ENCODE measurements around the gene TGFBR3.

DNA sequence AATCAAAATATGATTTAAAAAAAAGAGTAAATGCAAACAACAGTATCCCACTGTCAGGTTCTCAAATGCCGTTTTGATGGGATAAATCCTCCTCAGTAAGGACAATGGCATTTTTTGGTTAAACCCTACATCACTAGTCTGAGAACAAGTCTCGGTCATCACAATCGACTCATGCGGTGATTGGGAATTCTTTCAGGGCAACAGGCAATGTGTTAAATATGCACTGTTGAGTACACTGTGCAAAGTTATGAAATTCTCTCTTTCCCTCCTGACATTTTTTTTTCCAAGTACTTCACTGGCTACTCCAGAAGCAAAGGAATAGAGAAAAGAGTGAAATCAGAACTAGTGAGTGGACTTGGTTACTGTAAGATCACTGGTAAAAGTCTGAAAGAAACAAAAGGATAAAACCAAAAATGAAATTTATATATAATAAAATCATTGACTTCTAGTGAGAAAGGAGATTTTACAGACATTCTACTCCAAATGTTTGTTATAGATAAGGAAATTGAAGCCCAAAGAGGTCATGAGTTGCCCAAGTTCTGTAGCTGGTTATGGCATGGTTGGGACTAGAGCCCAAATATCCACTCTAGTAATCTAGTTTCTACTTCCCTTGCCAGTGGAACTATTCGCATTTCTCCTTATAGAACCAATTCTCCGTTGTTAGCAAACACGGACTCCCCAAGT lies 111.3 kb downstream of the TGFBR3 start:
- TF ChIP-seq SAFB2 (IDR thresholded peaks at IDR 0.05; ENCODE audit: borderline replicate concordance, low read depth, low read length, severe bottlenecking) (no peak), ZNF224 (CRISPR knock-in tag; IDR thresholded peaks at IDR 0.05) (no peak), TAF1 (IDR thresholded peaks at IDR 0.05; ENCODE audit: control insufficient read depth, extremely low read depth, insufficient read depth, low read length, severe bottlenecking) (no peak), L3MBTL2 (IDR thresholded peaks at IDR 0.05) (no peak), POLR2A (conservative IDR thresholded peaks at IDR 0.05) (no peak), MAZ (CRISPR knock-in tag; conservative IDR thresholded peaks at IDR 0.05 in 1 of 2, IDR thresholded peaks at IDR 0.05 in 1 of 2) (no peak), KDM4B (IDR thresholded peaks at IDR 0.05; ENCODE audit: borderline replicate concordance in 2 of 2, low read depth in 1 of 2) (no peak)
- TF ChIP-seq, protein P1, sequence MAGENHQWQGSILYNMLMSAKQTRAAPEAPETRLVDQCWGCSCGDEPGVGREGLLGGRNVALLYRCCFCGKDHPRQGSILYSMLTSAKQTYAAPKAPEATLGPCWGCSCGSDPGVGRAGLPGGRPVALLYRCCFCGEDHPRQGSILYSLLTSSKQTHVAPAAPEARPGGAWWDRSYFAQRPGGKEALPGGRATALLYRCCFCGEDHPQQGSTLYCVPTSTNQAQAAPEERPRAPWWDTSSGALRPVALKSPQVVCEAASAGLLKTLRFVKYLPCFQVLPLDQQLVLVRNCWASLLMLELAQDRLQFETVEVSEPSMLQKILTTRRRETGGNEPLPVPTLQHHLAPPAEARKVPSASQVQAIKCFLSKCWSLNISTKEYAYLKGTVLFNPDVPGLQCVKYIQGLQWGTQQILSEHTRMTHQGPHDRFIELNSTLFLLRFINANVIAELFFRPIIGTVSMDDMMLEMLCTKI (IDR thresholded peaks at IDR 0.05; ENCODE audit: partially characterized antibody), result no peak
- TF ChIP-seq, protein P2, sequence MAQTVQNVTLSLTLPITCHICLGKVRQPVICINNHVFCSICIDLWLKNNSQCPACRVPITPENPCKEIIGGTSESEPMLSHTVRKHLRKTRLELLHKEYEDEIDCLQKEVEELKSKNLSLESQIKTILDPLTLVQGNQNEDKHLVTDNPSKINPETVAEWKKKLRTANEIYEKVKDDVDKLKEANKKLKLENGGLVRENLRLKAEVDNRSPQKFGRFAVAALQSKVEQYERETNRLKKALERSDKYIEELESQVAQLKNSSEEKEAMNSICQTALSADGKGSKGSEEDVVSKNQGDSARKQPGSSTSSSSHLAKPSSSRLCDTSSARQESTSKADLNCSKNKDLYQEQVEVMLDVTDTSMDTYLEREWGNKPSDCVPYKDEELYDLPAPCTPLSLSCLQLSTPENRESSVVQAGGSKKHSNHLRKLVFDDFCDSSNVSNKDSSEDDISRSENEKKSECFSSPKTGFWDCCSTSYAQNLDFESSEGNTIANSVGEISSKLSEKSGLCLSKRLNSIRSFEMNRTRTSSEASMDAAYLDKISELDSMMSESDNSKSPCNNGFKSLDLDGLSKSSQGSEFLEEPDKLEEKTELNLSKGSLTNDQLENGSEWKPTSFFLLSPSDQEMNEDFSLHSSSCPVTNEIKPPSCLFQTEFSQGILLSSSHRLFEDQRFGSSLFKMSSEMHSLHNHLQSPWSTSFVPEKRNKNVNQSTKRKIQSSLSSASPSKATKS (CRISPR knock-in tag; IDR thresholded peaks at IDR 0.05), result no peak
- TF ChIP-seq, protein P3, sequence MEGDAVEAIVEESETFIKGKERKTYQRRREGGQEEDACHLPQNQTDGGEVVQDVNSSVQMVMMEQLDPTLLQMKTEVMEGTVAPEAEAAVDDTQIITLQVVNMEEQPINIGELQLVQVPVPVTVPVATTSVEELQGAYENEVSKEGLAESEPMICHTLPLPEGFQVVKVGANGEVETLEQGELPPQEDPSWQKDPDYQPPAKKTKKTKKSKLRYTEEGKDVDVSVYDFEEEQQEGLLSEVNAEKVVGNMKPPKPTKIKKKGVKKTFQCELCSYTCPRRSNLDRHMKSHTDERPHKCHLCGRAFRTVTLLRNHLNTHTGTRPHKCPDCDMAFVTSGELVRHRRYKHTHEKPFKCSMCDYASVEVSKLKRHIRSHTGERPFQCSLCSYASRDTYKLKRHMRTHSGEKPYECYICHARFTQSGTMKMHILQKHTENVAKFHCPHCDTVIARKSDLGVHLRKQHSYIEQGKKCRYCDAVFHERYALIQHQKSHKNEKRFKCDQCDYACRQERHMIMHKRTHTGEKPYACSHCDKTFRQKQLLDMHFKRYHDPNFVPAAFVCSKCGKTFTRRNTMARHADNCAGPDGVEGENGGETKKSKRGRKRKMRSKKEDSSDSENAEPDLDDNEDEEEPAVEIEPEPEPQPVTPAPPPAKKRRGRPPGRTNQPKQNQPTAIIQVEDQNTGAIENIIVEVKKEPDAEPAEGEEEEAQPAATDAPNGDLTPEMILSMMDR (IDR thresholded peaks at IDR 0.05 in 2 of 3, conservative IDR thresholded peaks at IDR 0.05 in 1 of 3; ENCODE audit: insufficient read depth in 2 of 3, low read depth in 1 of 3, low read length in 3 of 3), result no peak
